ENCODE data around the gene KIFC1.
A peak's percentile ranks its signal among the peaks of the same experiment; 100 is the strongest.

Gene KIFC1

DNA sequence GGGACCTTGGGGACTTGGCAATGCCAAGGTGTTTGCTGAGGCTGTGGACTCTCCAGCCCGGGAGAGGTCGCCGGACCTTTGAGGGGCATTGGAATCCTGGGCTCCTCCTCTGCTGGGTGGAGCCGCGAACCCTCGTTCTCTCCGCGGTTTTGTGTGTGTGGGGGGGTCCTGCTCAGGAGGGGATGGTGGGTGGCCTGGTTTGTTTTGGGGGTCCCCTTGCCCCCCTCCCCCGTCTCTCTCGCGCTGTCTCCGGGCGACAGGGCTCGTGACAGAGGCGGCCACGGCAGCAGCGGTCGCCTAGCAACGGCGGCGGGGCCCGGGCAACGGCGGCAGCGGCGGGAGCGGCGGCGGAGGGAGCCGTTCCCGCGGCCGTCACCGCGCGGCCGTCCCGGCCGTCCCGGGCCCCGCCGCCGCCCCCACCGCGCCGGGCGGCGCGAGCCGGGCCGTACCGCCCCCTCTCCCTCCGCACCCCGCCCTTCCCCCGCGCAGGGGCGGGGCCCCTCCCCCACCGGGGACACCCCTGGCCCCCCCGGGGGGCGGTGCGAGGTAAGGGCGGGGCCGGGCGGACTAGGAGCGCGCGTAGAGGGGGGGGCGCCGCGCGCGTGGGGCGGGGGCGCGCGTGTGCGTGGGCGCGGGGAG, 36.1 kb downstream of the KIFC1 start:
- DNase-seq: peak; percentile 62

DNA sequence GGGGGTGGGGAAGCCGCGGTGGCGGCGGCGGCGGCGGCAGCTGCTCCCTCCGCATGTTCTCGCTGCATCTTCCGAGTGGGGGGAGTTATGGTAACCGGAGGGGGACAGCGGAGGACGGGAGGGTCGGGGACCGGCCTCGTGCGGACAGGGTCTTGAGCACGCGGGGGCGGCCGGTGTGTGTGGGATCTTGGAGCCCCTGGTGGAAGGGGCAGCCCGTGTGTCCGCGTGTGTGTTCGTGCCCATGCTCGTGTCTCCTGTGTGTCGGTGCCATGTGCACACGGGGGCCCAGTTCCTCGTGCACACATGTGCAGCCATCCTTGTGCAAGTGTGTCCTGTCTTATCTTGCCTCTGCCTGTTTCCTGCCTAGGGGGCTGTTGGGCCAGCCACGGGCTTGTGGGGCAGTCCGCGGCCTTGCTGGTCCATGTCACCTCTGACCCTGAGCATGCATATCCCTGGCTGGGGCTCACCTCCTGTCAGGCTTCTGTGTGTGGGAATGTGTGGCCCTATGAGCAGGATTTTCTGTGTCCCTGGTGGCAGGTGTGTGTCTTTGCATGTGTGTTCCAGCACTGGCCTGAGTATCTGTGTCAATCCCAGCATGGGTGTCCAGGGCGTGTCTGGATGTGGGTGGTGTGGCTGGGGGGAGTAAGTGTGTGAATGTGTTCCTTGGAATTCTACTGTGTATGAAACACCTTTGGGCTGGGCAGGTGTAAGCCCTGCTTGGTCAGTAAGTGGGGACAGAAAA, 36.8 kb downstream of the KIFC1 start:
- no peak for DNase-seq

DNA sequence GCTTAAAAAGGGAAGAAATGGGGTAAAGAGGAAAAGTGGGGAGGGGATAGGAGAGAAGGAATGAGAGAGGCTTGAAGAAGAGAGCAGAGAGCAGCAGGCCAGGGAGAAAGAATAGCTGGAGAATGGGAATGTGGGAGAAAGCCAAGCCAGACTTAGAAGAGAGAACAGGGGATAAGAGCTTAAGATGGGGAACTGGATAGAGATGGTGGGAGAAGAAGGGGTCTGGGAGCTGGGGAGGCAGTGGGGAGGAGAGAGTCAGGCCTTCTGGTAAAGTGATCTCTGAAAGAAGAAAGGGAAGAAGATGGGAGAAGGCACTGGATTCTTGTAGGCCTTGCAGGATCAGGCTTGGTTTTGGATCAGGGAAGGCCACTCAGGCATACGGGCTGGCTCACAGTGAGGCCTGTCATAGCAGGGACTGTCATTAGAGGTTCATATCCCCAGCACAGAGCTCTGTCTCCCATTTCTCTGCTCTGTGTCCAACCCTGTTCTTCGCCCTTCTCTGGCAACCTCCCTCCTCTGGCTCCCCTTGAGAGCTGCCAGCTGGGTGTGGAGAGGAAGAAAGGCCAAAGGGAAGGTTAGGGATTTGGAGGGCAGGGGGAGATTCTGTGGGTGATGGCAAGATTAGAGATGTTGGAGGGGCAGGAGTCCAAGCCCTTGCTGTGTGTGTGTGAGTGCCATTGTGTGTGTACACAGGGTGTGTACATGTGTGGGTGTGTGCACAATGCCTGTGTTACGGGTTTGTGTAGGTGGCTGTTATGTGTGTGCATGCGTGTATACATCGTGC, 37.5 kb downstream of the KIFC1 start:
- DNase-seq: no peak

DNA sequence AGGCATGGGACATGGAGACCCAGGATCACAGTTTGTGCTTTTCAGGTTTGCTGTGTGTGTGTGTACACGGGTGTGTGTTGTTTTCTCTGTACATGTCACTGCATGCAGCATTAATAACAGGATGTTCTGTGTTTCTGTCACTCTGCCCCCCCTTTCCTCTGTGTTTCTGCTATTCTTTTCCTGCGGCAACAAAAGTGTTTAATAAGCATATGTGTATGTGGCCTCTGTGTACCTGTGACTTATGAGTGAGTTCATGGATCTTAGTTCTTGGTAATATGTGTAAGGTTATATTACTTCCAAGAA, 38.1 kb downstream of the KIFC1 start:
- DNase-seq: no peak

DNA sequence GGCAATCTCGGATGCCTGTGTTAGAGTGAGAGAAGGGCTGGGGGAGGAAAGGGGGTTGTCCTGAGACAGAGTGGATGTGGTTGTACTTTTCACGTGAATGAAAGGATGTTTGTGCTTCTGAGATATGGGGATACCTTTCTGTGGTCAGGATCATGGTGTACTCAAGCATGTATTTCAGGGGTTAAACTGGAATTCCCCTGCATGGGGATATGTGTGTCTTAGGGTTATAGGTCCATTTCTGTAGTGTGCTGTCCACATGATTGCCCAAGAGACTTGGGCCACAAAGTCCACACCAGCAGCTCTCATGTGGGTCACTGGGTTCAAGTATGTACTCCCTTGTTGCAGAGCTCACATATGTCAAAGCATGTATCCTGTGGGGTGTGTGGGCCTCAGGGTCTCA, 38.7 kb downstream of the KIFC1 start:
- DNase-seq: no peak

DNA sequence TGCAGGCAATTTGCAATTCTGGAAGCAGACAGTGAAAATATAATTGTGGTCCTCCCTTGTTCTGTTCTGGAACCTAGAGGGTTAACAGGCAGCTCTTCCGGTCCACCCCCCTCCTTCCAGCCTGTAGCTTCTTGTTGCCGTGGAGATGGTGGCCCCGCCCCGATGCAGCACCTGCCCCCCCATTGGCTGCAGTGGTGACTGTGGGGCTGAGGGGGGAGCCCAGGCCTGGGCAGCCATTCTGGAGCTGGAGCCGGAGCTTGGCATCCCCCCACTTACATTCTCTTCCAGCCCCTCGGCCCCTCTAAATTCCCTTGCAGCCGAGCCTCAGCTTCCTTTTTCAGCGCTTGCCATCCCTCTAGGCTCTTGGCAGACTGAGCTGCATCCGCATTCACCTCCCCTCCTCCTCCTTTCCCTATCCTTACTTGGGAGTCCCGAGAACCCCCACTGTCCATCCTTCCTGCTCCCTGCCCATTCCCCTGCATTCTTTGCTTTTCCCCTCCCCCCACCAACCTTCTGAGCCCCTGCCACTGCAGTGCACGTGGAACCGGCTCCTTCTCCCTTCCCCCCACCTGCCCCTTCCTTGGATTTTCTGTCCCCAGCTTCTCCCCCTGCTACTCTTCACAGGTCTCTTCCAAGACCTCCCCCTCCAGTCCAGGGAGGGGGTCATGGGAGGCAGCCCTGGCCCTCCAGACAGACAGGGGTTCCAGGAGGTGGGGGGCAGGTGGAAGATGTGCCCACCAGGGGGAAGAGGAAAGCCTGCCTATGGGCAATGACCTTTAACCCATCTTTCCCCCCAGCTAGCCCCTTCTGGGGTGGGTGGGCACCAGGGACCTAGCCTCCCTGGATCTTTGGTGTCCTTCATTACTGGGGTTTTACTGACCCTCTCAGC, 39.6 kb downstream of the KIFC1 start:
- DNase-seq: peak; percentile 61

DNA sequence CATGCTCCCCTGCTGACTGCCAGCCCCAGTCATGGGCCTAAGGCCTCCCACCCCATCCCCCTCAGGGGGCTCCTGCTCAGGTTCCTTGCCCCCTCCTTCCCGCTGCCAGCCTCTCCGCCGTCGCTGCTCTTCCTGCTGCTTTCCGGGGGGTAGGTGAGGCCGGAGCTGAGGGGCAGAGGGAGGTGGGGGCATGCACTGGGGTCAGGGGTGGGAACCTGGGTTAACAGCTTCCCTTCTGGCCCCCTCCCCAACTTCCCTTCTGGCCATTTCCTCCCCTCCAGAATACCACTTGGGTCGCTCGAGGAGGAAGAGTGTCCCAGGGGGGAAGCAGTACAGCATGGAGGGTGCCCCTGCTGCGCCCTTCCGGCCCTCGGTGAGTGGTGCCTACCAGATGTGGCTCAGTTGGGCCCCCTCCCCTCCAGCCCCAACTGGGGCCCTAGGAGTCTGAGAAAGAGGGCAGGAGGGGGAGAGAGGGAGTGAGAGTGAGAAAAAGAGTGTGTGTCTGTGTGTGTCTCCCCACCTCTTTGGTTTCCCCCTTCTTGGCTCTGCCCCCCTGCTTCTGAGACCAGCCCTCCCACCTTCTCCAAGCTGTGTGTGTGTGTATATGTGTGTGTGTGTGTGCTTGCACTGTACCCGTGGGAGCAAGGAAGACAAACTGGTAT, 40.4 kb downstream of the KIFC1 start:
- no peak for DNase-seq

DNA sequence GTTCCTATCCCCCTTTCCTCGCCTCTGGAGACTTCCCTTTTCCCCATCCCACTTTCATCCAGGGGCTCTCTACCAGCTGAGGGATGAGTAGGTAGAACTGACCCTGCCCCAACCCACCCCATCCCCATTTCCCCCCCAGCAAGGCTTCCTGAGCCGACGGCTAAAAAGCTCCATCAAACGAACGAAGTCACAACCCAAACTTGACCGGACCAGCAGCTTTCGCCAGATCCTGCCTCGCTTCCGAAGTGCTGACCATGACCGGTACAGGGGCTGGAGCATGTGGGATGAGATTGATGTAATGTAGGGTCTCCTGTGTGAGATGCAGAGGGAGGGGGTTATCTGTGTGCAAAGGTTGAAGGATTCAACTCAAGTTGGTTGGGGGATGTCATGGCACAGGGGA, 40.9 kb downstream of the KIFC1 start:
- DNase-seq: no peak

DNA sequence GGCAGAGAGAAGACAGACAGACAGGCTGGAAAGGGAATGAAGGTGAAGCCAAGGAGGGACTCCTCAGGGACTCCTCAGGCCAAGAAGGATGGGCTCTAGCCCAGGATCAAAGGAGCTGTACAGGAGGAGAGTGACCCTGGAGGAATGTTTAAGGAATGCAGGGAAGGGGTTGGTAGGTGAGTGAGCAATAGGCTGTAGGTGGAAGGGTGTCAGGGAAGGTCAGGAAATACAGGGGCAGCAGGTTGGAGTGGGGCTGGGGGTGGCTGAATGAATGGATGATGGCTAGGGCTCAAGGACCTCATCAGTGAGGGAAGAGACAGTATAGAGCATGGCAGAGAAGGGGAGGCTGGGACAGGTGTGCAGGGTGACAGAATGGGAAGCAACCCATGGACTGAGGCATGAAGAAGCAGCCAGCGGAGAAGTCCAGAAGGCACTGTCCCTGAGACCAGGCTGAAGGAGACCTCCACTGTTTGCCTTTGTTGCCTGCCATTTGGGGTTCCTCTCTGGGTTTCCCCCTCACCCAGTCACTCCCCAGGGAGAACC, 41.4 kb downstream of the KIFC1 start:
- DNase-seq: no peak

DNA sequence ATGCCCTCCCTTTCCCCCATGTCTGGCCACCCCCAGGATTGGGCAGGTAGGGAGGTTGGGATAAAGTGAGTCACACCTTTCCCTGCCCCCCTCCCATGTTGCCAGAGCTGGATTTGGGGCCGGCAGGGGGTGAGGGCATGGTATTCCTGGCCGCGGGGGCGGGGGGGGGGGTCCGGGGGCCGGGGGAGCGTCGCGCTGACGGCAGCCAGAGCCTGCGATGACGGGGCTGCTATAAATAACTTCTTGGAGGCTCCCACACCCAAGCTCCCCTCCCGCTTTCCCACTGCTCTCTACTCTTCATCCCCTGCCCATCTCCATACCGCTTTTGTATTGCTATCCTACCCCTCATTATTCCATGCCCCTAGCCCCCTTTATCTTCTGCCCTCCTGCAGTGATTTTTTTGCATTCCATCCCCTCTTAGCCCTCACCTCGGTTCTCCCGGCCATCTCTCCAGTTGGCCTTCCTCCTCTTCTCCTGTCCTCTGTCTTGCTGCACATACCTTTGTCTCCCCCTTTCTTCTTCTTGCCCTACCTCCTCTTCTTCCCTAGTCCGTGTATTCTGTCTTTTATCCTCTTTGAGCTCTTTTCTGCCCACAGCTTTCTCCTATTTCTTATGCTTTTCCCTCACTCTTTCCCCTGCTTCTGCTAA, 42.0 kb downstream of the KIFC1 start:
- no peak for DNase-seq

DNA sequence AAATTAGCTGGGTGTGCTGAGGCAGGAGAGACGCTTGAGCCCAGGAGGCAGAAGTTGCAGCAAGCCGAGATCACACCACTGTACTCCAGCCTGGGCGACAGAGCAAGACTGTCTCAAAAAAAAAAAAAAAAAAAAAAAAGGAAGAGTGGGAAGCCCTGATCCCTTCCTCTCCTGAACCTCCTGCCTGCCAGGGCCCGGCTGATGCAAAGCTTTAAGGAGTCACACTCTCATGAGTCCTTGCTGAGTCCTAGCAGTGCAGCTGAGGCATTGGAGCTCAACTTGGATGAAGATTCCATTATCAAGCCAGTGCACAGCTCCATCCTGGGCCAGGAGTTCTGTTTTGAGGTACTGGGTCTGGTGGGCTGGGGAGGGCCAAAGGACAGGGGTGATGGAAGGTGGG, 43.3 kb downstream of the KIFC1 start:
- no peak for DNase-seq

DNA sequence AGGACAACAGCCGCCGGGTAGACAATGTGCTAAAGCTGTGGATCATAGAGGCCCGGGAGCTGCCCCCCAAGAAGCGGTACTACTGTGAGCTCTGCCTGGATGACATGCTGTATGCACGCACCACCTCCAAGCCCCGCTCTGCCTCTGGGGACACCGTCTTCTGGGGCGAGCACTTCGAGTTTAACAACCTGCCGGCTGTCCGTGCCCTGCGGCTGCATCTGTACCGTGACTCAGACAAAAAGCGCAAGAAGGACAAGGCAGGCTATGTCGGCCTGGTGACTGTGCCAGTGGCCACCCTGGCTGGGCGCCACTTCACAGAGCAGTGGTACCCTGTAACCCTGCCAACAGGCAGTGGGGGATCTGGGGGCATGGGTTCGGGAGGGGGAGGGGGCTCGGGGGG, 46.0 kb downstream of the KIFC1 start:
- DNase-seq: no peak

DNA sequence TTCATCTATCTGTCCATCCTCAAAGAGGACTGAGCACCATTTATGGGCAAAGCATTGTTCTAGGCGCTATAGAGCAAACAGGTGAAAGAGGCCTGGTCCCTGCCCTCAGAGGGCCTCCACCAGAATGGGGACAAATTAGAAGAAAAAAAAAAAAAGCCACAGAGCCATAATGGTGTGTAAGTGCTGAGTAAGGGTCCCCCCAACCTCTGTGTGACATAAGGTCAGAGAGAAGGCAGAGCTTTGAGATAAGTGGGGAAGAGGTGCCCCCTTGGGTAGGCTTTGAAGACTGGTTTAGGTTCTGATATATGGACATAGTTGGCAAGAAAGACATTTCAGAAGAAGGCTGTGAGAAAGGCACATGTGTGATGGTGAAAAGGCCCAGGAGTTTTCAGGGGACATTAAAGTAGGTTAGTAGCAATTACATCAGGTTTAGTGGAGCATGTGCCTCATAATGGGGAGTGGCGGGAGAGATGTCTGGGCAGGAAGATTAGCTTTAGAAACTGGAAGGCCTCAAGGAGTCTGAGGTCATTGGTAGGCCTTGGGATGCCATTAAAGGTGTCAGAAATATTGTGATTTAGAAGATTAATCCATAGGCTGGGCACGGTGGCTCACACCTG, 47.5 kb downstream of the KIFC1 start:
- DNase-seq: no peak

DNA sequence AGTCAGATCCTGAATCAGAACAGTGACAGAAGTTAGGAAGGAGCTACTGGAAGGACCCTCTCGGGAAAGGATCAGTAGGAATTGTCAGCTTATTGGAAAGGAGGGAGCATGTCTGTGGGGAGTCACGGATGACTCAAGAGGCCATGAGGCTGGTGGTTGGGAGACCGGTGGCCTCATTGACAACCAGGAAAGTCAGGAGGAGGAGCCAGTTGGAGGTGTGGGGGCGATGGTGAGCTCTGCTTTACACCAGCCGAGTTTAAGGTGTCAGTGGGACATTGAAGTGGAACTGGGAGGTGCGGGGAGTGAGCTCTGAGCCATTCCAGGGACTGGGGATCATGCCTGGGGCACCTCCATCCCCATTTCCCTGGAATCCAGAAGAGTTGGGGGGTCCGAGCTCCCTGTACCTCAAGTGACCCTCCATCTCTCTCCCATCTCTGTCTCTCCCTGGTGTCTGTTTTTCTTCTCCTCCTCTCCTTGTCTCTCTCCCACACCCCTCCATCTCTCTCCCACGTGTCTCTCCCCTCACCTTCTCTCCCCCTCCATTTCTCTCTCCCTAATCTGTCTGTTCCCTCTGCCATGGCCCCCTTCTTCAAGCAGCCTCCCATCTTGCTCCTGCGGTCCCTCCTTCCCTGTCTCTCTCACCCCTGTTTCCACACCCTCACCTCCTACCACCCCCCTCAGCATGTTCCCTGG, 48.5 kb downstream of the KIFC1 start:
- no peak for DNase-seq

DNA sequence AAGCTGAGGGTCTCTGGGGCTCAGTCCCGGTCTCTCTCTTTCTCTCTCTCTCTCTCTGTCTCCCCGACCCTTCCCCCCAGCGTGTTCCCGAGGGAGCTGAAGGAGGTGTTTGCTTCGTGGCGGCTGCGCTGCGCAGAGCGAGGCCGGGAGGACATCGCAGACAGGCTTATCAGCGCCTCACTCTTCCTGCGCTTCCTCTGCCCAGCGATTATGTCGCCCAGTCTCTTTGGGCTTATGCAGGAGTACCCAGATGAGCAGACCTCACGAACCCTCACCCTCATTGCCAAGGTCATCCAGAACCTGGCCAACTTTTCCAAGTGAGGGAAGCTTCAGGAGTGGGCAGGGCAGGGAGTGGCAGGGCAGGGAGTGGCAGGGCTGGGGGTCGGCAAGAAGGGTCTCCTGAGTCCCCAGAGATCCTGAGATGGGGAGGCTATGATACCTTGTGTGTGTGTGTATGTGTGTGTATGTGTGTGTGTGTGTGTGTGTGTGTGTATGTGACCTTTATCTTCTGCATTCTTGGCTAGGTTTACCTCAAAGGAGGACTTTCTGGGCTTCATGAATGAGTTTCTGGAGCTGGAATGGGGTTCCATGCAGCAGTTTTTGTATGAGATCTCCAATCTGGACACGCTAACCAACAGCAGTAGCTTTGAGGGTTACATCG, 49.2 kb downstream of the KIFC1 start:
- no peak for DNase-seq

DNA sequence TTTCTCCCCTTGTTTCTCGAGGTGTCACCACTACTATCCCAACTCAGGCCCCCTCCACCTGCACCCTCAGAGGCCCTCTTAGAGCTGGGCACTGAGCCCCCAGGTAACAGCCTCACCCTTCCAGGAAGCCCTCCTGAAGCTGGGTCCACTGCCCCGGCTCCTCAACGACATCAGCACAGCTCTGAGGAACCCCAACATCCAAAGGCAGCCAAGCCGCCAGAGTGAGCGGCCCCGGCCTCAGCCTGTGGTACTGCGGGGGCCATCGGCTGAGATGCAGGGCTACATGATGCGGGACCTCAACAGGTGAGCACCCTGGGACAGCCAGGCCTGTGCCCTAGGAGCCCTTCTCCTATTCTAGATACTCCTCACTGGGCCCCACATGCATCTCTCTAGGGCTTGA, 49.8 kb downstream of the KIFC1 start:
- DNase-seq: no peak

DNA sequence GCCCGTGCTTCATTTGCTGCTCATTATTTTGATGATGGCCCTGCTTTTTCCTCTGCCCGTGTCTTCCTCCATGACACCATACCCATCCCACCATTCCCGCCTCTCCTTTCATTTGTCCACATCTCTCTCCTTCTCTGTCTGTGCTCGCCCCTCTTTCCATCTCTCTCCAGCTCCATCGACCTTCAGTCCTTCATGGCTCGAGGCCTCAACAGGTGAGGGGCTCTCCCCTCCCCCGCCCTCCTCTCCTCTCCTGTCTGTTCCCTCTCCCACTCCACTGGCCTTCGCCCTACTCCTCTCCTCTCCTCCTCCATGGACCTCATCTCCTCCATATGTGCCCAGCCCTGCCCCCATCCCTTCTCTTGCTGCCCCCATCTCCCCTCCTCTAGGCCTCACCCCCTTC, 50.7 kb downstream of the KIFC1 start:
- DNase-seq: no peak

DNA sequence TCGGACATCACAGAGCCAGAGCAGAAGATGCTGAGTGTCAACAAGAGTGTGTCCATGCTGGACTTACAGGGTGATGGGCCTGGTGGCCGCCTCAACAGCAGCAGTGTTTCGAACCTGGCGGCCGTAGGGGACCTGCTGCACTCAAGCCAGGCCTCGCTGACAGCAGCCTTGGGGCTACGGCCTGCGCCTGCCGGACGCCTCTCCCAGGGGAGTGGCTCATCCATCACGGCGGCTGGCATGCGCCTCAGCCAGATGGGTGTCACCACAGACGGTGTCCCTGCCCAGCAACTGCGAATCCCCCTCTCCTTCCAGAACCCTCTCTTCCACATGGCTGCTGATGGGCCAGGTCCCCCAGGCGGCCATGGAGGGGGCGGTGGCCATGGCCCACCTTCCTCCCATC, 51.4 kb downstream of the KIFC1 start:
- no peak for DNase-seq

DNA sequence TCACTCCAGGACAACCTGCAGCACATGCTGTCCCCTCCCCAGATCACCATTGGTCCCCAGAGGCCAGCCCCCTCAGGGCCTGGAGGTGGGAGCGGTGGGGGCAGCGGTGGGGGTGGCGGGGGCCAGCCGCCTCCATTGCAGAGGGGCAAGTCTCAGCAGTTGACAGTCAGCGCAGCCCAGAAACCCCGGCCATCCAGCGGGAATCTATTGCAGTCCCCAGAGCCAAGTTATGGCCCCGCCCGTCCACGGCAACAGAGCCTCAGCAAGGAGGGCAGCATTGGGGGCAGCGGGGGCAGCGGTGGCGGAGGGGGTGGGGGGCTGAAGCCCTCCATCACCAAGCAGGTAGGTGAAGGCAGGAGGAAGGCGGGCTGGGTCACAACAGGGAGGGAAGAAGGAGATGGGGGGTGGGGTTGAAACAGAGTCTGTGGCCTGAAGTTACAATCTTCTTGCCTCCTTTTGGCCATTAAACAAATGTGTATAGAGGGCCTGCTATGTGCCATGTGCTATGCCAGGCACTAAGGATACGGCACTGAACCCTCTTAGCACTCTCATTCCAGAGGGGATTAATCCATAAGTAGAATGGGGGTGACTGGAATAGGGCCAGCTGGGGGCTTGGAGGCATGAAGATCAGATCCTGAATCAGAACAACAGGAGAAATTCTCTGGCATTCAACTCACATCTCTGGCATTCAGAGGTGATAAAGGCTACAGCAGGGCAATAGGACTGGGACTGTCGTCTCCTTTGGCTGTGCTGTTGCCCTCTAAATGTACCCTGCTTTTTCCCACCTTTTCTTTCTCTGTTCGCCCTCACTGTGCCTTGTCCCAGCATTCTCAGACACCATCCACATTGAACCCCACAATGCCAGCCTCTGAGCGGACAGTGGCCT, 52.2 kb downstream of the KIFC1 start:
- DNase-seq: no peak

Data from activated T-cell treated with anti-CD3 and anti-CD28 coated beads for 4 hours (primary cell).